B cell (primary cell): ENCODE data around the gene MDFI. TPM values are rescaled to one million over a fixed set of nuclear protein-coding genes. Genes with fewer than 3 reads are reported as not detected.

Experiments
- ATAC-seq: fragments of 200-7000 bp; cut with Tn5 transposase; one replicate; pipeline ENCODE4 v1.10.0; 2021; ENCODE audit warnings: low read depth, mild to moderate bottlenecking, moderate number of reproducible peaks, moderate library complexity
- CTCF ChIA-PET: fragments of 350-600 bp; sonication (Branson Sonifier 250); formaldehyde crosslinking; loops from one replicate; lab custom pipeline; 2021; ENCODE audit warnings: antibody characterized with exemption, inconsistent platforms; lab: Charles Lee
- POLR2A ChIA-PET: fragments of 350-600 bp; sonication (Branson Sonifier 250); formaldehyde crosslinking; loops from one replicate; lab custom pipeline; 2021; ENCODE audit warnings: antibody characterized with exemption; lab: Charles Lee
- DNase-seq: peaks from one replicate; pipeline ENCODE4 v3.0.0; 2013
- H2AFZ ChIP-seq: 2 replicates; pipeline ENCODE4 v1.6.1; 2012; ENCODE audit warnings: mild to moderate bottlenecking, low read depth, low read length; ENCODE audit not compliant: insufficient read depth, poor library complexity, severe bottlenecking
- H3K27ac ChIP-seq, 2 donors: 1 replicate in 1 of 2; 2 replicates in 1 of 2; pipeline ENCODE4 v1.5.1; 2012 to 2013; ENCODE audit warnings: low read length in 2 of 2, mild to moderate bottlenecking in 2 of 2, moderate library complexity in 1 of 2
- H3K27me3 ChIP-seq, 4 experiments: fragments of 200-600 bp in 1 of 4; sonication (generic) in 1 of 4; replicated peaks in 1 of 4; 1 replicate in 2 of 4; 2 replicates in 2 of 4; pipeline versions ENCODE4 v1.6.1 to v1.7.0; 2013 to 2016; ENCODE audit warnings: low read length in 3 of 4, mild to moderate bottlenecking in 2 of 4, mixed read lengths in 1 of 4, moderate library complexity in 1 of 4; ENCODE audit not compliant: insufficient read depth in 4 of 4, control insufficient read depth in 3 of 4; ENCODE audit errors: control extremely low read depth in 1 of 4
- H3K36me3 ChIP-seq, 2 experiments: replicated peaks in 1 of 2; 1 replicate in 1 of 2; 2 replicates in 1 of 2; pipeline versions ENCODE4 v1.6.1 to v1.7.1; 2013; ENCODE audit warnings: low read length in 1 of 2; ENCODE audit not compliant: insufficient read depth in 2 of 2, control insufficient read depth in 1 of 2; ENCODE audit errors: control extremely low read depth in 1 of 2, extremely low read depth in 1 of 2
- H3K4me1 ChIP-seq, 2 donors: fragments of 200-600 bp in 1 of 2; sonication (generic) in 1 of 2; 1 replicate in 1 of 2; 2 replicates in 1 of 2; pipeline versions ENCODE4 v1.5.1 to v1.6.1; 2013 to 2017; ENCODE audit warnings: low read length in 2 of 2; ENCODE audit not compliant: control insufficient read depth in 2 of 2, insufficient read depth in 2 of 2
- H3K4me2 ChIP-seq: replicated peaks from 2 replicates; pipeline ENCODE3; 2012; ENCODE audit warnings: mild to moderate bottlenecking, low read depth, low read length; ENCODE audit not compliant: poor library complexity, severe bottlenecking
- H3K4me3 ChIP-seq, 5 experiments: fragments of 200-600 bp in 1 of 5; sonication (generic) in 1 of 5; 1 replicate in 3 of 5; 2 replicates in 2 of 5; pipeline versions ENCODE4 v1.5.1 to v1.7.0; 2011 to 2016; ENCODE audit warnings: low read length in 4 of 5, mild to moderate bottlenecking in 4 of 5, low read depth in 2 of 5, control low read depth in 1 of 5, moderate library complexity in 1 of 5; ENCODE audit not compliant: insufficient read depth in 1 of 5; ENCODE audit errors: control extremely low read depth in 1 of 5, extremely low read depth in 1 of 5
- H3K79me2 ChIP-seq: fragments of 200-600 bp; sonication (generic); one replicate; pipeline ENCODE4 v1.6.0; 2016; ENCODE audit warnings: low read length; ENCODE audit not compliant: control insufficient read depth, insufficient read depth
- H3K9ac ChIP-seq: fragments of 200-600 bp; sonication (generic); 2 replicates; pipeline ENCODE4 v1.6.1; 2017; ENCODE audit warnings: mild to moderate bottlenecking, low read length, moderate library complexity
- H3K9me3 ChIP-seq, 3 donors: one replicate each; pipeline versions ENCODE4 v1.6.1 to v1.7.1; 2013; ENCODE audit warnings: low read length in 2 of 3; ENCODE audit not compliant: control insufficient read depth in 2 of 3, insufficient read depth in 1 of 3; ENCODE audit errors: control extremely low read depth in 1 of 3
- H4K20me1 ChIP-seq: 2 replicates; pipeline ENCODE4 v1.6.0; 2012; ENCODE audit warnings: mild to moderate bottlenecking, low read length; ENCODE audit not compliant: insufficient read depth, control insufficient read depth, poor library complexity, severe bottlenecking
- H3K27ac Mint-ChIP-seq: one replicate; pipeline ENCODE4 v1.8.0; 2021; ENCODE audit warnings: mixed read lengths
- H3K27me3 Mint-ChIP-seq: one replicate; pipeline ENCODE4 v1.8.0; 2021; ENCODE audit warnings: mixed read lengths
- H3K4me1 Mint-ChIP-seq: one replicate; pipeline ENCODE4 v1.8.0; 2021; ENCODE audit warnings: mixed read lengths
- H3K4me3 Mint-ChIP-seq: one replicate; pipeline ENCODE4 v1.8.0; 2021; ENCODE audit warnings: mixed read lengths
- H3K9me3 Mint-ChIP-seq: one replicate; pipeline ENCODE4 v1.8.0; 2022; ENCODE audit warnings: mixed read lengths; ENCODE audit not compliant: insufficient read depth
- EZH2 ChIP-seq: IDR thresholded peaks from 2 replicates; pipeline ENCODE4 v1.6.1; 2012; ENCODE audit warnings: borderline replicate concordance, low read depth, mild to moderate bottlenecking, moderate library complexity, low read length; ENCODE audit not compliant: insufficient read depth, poor library complexity, severe bottlenecking
- WGBS: methylation state at CpG from one replicate; pipeline ENCODE4 v1.1.5; 2013; ENCODE audit warnings: missing lambda C conversion rate; ENCODE audit not compliant: insufficient coverage; 5-methylcytosine and 5-hydroxymethylcytosine counted together
- intact Hi-C: fragments of 100-400 bp; cut with micrococcal nuclease; formaldehyde crosslinking; loops from one replicate; pipeline ENCODE4 v1.10.0; 2022
- polyA plus RNA-seq: library from polyadenylated mRNA; depleted of rRNA; stranded (reverse); fragments of >200 nt; gene quantifications from 2 replicates; pipeline ENCODE4 v1.2.3, GENCODE V29; 2012
- total RNA-seq, 2 donors: library from RNA; stranded (reverse); fragments of 120-200 nt in 1 of 2; gene quantifications; 1 replicate in 1 of 2; 2 replicates in 1 of 2; pipeline versions ENCODE4 v1.2.3 to v1.2.4, GENCODE V29; 2013 to 2022
- TF ChIP-seq, protein P1 (sequence below): fragments of 200-600 bp; IDR thresholded peaks from one replicate; pipeline ENCODE4 v1.8.0; 2022; ENCODE audit warnings: antibody characterized with exemption, mild to moderate bottlenecking

Gene MDFI
- total and polyA plus RNA-seq, 2 donors (not counting 1 experiment from before 2014, with no cell fraction given): not detected

DNA sequence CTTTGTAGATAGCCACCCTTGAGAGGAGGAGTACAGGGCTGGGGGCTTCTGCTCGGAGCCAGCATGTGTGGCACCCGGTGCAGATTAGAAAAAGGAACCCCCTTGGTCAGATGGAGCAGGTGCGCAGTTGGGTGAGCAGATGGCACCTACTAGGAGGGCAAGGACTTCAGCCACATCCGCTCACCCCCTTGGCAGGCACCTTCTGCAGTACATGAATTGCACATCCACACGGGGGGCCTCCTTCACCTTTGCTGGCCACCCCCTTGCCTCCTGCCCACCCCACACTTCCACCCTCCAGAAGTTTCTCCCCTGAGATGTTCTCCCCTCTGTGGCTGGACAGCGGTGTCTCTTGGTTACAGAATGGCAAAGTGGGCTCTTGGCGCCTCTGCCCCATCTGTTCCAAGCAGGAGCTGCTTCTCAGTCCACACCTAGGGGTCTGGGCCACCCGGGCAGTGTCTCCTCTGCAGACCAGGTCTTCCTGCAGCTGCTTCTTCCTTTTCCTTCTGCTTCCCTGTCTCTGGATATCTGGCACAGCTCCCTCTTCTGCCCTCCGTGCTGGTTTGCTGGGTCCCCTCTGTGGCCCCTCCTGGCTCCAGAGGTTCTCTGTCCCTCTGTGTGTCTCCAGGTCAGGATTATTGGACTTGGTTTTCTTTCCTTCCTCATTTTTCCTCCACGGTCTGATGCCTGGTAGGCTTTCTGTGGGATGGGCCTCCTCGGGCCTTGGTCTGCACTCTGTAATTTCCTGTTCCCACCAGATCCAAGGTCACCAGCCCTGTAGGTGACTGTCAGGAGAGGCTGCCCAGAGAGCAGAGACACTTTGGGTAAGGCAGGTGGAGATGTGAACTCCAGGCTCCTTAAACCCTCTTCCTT is 4.1 kb downstream of the MDFI start:
- 92% methylated on average over 9 of the region's 11 CpGs for WGBS
- no peak for ATAC-seq
- Mint-ChIP-seq H3K27me3 (peaks cover 47% of the 10 kb centered on the region), H3K9me3 (no peaks in the 10 kb centered on the region), H3K27ac (no peak overlapping the region), H3K4me1 (peaks cover 12% of the 10 kb centered on the region), H3K4me3 (no peak overlapping the region)
- Histone ChIP-seq H3K4me2 (no peak overlapping the region), H3K79me2 (no peaks in the 10 kb centered on the region), H4K20me1 (no peaks in the 10 kb centered on the region), H3K4me1 (peaks cover 15 to 17% of the 10 kb centered on the region in 2 donors), H3K27me3 (peaks cover 0 to 49% (median 13%) of the 10 kb centered on the region in 4 experiments), H3K9me3 (peaks cover 0 to 12% (median 0%) of the 10 kb centered on the region in 3 donors), H2AFZ (no peak overlapping the region), H3K36me3 (no peaks in the 10 kb centered on the region), H3K9ac (no peak overlapping the region), H3K27ac (no peak overlapping the region), H3K4me3 (no peak overlapping the region)
- TF ChIP-seq, protein P1, sequence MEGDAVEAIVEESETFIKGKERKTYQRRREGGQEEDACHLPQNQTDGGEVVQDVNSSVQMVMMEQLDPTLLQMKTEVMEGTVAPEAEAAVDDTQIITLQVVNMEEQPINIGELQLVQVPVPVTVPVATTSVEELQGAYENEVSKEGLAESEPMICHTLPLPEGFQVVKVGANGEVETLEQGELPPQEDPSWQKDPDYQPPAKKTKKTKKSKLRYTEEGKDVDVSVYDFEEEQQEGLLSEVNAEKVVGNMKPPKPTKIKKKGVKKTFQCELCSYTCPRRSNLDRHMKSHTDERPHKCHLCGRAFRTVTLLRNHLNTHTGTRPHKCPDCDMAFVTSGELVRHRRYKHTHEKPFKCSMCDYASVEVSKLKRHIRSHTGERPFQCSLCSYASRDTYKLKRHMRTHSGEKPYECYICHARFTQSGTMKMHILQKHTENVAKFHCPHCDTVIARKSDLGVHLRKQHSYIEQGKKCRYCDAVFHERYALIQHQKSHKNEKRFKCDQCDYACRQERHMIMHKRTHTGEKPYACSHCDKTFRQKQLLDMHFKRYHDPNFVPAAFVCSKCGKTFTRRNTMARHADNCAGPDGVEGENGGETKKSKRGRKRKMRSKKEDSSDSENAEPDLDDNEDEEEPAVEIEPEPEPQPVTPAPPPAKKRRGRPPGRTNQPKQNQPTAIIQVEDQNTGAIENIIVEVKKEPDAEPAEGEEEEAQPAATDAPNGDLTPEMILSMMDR: no peak
- no peak for TF ChIP-seq EZH2
- ChIA-PET POLR2A (no interaction called here), CTCF (no interaction called here)
- intact Hi-C loops: no loop called here
- DNase-seq: no peak
